Dermis blood vessel endothelial cell (primary cell): ENCODE results near the gene CELF5. TPM values are rescaled to one million over a fixed set of nuclear protein-coding genes. Genes with fewer than 3 reads are reported as not detected.
"Not testable (repeated sequence)": the region's sequence is repeated elsewhere in the genome, so short reads cannot be mapped to it uniquely, and the experiment has no call there.

Experiments used
- DNase-seq: peaks from one replicate; pipeline ENCODE4 v3.0.0; 2010
- total RNA-seq: library from RNA; depleted of rRNA; stranded (reverse); fragments of >200 nt; gene quantifications from 2 replicates; pipeline ENCODE4 v1.2.3, GENCODE V29; 2014

Gene CELF5
- total RNA-seq, 1 donor from 2014 or later: not detected

DNA sequence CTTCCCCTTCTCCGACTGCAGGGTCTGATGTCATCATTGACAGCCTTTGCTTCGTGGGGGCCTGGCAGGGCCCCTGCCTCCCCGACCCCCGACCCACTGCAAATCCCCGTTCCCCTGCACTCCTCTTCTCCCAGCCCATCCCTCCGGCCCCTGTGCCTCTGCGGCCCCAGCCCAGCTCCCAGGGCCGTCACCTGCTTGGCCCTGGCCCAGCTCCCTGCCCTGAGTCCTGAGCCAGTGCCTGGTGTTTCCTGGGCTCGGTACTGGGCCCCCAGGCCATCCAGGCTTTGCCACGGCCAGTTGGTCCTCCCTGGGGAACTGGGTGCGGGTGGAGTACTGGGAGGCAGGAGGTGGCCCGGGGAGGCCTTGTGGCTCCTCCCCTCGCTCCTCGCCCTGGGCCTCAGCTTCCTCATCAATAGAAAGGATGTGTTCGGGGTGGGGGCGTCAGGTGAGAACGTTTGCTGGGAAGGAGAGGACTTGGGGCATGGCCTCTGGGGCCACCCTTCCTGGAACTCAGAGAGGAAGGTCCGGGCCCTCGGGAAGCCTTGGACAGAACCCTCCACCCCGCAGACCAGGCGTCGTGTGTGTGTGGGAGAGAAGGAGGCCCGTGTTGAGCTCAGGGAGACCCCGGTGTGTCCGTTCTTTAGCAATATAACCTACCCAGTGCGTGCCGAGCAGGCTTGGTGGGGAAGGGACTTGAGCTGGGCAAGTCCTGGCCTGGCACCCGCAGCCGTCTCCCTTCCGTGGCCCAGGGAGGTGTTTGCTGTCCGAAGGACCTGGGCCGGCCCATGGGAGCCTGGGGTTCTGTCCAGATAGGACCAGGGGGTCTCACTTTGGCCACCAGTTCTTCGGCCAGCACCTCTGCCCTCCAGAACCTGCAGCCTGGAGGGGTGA is 15.9 kb upstream of the CELF5 start:
- no peak for DNase-seq

DNA sequence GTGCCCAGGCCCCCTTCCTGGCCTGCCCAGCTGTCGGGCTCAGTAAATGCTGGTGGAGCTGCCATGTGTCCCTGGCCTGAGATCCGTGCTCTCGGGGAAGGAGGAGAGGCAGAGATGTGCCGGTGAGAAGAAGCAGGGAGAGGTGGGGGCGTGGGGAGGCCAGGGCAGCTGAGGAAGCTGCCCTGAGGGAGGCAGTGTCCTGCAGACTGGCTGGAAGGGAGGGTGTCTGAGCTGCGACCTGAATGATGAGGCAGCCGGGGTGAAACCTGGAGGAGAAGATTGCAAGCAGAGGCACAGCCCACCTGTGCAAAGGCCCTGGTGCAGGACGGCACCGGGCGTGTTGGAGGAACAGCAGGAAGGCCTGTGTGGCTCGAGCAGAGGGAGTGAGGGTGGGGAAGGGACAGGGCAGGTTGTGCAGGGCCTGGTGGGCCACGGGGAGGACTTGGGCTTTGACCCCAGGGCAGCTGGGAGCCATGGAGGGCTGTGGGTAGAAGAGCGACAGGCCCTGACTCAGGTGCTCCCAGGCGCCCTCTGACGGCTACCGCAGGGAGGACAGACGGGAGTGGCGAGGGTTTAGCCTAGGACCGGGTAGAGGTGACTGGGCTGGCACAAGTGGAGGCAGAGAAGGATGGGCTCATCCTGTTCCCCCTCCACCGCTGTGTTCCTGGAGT is 14.0 kb upstream of the CELF5 start:
- DNase-seq: peak; percentile 66

DNA sequence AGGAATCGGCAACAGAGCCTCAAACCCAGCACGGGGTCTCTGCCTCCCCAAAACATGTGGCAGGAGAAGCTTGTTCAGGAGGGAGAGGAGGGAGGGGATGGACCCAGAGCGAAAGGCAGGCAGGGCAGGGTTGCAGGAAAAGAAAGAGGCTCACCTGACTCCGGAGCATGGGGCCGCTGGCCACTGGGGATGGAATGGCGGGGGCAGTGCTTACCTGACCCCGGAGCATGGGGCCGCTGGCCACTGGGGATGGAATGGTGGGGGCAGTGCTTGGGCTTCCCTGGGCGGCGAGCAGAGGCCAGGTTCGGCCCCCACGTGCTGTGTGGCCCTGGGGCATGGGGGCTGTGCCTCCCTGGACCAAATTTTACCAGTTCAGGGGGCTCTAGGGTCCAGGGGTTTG is 13.3 kb upstream of the CELF5 start:
- no peak for DNase-seq

DNA sequence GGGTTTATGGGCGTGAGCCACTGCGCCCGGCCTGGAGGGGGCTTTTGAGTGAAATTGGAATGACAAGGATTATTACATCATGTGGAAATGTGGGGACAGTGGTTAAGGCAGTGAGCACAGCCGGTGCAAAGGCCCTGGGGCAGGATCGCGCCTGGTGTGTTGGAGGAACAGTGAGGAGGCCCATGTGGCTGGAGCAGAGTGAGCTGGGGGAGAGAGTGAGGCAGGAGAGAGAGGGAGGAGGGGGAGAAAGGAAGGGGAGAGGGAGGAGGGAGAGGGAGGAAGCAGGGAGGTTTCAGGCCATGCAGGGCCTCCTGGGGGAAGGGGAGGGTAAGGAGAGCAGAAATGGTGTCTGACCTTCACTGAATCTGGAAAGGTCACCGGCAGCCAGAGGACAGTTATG is 11.3 kb upstream of the CELF5 start:
- DNase-seq: no peak

DNA sequence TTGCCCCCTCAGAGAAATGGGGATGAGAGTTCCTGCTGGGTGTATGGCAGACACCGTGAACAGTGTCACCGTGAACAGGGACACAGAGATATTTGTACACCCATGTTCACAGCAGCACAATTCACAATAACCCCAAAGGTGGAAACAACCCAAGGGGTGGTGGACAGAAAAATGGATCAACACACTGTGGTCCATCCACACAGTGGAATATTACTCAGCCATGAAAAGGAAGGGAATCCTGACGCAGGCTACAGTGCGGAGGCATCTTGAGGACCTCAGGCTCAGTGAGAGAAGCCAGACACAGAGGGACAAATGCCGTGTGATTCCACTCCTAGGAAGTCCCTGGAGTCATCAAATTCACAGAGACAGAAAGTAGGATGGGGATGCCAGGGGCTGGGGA is 7.6 kb upstream of the CELF5 start:
- DNase-seq: no peak

DNA sequence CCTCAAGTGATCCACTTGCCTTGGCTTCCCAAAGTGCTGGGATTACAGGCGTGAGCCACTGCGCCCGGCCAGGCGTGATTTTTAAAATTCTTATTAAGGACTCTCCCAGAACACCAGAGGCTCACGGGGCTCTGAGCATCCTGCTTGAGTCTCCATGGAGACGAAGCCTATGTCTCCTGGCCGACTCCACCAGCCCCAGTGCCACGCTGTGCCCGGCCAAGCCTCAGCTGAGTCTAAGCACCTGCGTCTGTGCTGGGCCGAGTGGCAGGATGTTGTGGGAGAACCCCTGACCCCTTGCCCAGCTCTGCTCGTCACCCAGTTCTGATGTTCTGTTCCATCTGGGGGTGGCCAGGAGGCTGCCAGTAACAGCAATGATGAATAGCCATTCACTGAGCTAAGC is 3.9 kb upstream of the CELF5 start:
- no peak for DNase-seq

DNA sequence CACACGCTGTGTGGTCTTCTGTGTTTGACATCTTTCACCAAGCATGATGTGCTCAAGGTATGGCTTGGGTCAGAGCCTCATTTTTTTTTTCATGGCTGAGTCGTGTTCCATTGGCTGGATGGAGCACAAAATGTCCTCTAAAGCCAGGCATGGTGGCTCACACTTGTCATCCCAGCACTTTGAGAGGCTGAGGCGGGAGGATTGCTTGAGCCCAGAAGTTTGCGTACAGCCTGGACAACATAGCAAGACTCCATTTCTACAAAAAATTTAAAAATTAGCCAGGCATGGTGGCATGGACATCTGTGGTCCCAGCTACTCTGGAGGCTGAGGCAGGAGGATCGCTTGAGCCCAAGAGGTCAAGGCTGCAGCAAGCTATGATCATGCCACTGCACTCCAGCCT is 2.9 kb upstream of the CELF5 start:
- not testable (repeated sequence) for DNase-seq

DNA sequence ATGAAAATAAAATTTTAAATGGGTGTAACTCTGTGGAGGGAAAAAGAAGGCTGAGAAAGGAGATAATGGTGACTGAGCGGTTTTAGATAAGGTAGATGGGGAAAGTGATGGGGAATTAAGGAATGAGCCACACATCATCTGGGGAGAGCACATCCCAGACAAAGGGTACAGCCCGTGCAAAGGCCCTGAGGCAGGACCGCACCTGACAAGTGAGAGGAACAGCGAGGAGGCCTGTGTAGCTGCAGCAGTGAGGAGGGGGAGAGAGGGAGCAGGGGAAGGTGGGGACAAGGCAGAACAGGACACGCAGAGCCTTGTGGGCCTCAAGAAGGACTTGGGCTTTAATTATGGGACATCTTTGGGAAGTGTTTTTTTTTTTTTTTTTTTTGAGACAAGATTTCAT is 1.8 kb upstream of the CELF5 start:
- DNase-seq: no peak

DNA sequence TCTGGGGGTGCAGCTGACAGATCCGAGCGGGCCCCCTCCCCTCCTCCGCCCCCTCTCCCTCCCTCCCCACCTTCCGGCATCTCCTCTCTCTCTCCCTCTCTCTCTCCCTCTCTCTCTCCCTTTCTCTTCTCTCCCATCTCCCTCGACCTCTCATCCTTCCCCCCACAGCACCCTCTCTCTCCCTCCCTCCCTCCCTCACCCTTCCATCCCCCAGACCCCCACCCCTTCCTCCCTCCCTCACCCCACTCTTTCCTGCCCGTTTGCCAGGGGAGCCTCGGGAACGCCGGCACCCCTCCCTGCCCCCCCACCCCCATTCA is 666 bp downstream of the CELF5 start:
- DNase-seq: no peak

DNA sequence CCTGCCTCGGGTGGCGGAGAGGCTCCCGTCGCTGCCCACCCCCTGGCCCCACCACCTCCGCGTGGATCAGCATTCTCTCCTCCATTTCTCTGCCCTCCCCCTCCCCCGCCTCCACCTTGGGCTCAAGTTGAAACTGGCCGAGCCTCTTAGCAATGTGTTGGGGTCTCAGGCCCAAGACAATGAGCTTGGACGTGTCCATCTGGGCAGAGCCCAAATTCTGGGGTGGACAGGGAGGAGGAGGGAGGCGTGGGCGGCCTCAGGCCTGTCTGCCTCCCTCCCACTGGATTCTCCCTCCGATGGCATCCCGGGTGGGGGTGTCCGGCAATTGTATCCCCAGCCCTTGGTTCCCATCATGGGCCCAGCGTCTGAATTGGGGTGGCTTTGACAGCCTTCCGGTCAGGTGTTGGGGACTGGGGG is 1.2 kb downstream of the CELF5 start:
- DNase-seq: no peak

DNA sequence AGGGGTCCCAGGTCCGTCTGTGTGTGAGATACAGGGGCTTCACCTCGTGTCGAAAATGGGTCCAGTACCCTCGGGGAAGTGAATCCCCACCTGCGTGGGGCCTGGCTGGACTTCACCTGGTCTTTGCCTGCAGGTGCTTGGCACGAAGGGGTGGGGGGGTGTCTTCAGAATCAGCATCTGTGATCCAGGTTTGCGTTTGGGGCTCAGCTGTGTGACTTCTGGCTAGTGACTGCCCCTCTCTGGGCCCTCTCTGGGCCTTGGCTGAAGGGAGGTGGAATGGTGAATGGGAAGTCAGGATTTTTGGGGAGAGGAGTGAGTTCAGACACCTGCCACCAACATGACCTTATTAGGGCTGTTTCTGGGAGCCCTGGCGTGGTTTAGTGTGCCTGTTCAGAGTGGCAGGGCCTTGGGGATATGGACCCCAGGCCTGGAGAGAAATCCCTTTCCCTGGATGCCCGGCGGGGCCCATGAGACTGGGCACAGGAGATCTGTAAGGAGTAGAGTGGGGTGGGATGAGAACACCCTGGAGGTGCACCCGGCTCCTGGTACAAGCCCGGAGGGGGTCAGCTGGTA is 2.7 kb downstream of the CELF5 start:
- DNase-seq: no peak

DNA sequence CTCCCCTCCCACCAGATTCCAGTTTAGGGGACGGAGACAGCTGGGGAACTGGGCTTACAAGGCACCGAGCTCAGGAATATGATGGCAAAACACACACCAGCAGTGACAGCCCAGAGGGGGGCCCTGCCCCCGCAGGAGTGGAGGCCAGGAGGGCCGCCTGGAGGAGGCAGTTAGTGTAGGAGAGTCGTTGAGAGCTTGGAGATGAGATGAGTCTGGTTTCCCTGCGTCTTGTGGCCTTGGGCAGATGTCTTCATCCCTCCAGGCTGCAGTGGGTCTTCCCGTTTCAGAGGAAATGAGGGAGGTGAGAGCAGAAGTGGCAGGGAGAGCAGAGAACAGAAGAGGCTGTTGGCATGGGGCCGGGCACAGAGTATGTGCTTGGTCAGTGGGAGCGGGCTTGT is 4.9 kb downstream of the CELF5 start:
- DNase-seq: no peak

DNA sequence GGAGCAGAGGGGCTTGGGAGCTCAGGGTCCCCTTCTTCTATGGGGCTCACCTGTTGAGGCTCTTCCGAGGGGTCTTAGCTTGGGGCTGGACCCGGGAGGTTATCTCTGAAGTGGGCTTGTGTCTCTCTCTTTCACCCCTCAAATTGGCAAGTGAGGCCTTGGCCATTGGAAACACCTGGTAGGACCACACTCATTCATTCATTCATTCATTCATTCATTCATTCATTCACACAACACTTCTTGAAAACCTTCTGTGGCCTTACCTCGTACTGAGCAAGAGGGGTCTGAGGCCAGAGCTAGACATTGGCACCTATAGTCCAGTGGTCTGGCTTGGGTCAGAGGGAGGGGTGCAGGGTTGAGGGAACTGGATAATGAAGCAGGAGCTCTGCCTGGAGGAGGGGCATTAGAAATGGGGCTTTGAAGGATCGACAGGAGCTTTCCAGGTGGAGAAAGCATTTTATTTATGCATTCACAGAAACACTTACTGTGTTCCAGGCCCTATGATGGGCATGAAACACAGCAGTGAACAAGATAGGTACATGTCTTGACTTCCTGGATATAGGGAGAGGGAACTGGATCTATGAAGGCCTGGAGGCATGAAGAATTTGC is 5.5 kb downstream of the CELF5 start:
- no peak for DNase-seq

DNA sequence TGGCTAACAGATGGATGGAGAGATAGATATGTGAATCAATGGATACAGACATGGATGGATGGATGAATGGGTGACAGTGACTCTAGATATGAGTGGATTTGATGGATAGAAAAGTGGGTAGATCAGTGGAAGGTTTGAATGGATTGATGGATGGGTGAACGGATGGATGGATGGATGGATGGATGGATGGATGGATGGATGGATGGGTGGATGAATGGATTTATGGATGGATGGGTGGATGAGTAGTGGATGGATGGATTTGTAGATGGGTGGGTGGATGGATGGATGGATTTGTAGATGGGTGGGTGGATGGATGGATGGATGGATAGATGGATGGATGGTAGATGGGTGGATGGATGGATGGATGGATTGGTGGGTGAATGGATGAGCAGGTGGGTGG is 6.8 kb downstream of the CELF5 start:
- no peak for DNase-seq

DNA sequence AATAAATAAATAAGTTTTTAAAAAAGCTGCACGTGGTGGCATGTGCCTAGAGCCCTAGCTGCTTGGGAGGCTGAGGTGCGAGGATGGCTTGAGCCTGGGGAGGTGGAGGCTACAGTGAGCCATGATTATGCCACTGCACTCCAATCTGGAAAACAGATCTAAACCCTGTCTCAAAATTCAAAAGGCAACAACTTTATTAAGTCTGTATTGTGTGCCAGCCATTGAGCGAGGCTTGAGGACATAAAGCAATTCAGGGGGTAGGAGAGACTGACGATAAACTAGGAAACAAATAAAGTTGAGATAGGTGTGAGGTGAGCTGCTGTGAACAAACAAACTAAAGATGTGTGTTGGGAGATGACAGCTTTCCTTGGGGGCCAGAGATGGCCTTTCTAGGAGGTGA is 8.7 kb downstream of the CELF5 start:
- DNase-seq: no peak

DNA sequence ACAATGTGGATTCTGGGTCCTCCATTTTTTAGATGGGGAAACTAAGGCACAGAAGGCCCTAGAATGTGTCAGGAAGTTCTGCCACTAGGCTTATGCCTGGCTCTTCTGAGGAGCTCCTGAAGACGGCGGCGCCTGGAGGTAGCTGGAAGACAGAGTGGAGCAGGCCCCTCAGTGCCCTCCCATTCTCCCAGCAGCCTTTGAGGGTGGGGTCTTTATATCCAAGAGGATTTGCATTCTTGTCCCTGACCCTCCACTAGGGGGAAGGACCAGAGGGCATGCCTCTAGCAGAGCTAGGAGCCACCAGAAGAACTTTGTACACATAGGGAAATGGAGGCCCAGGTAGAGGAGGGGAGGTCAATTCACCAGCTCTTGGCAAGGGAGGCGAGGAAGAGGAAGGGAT is 9.4 kb downstream of the CELF5 start:
- DNase-seq: no peak

DNA sequence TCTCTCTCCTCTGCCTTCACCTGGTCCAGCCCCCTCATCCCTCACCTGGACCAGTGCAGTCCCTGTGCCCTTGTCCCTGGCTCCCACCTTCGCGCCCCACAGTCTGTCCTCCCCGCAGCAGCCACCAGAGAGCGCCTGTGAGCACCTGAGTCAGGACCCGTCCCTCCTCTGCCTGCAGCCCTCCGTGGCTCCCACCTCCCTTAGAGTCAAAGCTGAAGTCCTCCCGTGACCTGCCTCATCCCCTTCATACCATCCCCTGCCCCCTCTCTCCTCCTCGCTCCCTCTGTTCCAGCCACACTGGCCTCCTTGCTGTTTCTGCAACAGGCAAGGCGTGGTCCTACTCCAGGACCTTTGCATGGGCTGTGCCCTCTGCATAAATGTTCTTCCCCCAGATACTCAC is 10.3 kb downstream of the CELF5 start:
- no peak for DNase-seq

DNA sequence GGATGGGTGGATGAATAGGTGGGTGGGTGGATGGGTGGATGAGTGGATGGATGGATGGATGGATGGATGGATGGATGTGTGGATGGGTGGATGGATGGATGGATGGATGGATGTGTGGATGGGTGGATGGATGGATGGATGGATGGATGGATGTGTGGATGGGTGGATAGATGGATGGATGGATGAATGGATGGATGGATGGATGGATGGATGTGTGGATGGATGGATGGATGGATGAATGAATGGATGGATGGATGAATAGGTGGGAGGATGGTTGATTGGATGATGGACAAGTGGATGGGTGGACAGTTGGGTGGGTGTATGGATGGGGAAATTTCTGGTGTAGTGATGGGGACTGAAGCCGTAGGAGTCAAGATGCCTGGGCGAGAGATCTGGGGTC is 11.1 kb downstream of the CELF5 start:
- not testable (repeated sequence) for DNase-seq

DNA sequence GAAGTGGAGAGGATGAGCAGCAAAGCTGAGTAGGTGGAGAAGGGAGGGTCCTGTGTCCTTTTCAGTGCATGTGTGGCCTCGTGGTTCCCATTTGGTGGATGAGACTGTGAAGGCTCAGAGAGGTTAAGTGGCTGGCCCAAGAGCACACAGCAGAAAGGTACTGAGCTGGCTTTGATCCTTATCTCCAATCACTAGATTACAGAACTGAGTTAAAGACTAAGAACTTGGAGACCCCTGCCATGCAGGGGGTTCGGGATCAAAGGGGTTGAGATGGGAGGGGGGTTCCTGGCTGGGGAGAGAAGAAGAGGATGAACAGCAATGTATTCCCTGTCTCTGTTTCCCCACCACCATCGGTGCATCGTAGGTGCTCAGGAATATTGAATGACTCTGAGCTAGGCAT is 11.8 kb downstream of the CELF5 start:
- no peak for DNase-seq

DNA sequence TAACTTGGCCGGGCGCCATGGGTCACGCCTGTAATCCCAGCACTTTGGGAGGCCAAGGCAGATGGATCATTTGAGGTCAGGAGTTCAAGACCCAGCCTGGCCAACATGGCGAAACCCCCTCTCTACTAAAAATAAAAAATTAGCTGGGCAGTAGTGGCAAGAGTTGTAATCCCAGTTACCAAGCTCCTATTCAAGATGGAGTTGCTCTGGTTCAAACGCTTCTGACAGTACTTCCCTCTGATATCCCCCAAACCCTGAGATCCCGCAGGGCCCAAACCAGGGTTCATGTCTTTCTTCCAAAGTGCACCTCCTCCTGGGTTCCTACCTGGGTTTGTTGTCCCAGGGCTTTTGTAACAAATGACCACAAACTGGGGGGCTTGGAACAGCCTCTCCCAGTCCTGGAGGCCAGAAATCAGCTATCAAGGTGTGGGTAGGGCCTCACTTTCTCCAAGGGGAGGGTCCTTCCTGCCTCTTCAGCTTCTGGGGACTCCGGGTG is 13.7 kb downstream of the CELF5 start:
- no peak for DNase-seq

DNA sequence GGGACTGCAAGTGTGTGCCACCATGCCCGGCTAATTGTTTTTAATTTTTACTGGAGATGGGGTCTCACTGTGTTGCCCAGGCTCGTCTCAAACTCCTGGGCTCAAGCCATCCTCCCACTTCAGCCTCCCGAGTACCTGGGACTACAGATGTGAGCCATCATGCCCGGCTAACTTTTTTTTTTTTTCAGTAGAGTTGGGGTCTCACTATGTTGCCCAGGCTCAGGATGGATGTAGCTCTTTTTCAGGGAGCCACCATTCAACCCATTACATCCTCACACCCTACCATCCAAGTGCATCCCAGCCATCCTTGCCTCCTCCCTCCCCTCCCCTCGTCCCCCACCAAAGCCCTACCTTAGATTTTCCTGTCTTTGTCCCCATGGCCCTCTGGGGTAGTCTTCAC is 14.9 kb downstream of the CELF5 start:
- no peak for DNase-seq

DNA sequence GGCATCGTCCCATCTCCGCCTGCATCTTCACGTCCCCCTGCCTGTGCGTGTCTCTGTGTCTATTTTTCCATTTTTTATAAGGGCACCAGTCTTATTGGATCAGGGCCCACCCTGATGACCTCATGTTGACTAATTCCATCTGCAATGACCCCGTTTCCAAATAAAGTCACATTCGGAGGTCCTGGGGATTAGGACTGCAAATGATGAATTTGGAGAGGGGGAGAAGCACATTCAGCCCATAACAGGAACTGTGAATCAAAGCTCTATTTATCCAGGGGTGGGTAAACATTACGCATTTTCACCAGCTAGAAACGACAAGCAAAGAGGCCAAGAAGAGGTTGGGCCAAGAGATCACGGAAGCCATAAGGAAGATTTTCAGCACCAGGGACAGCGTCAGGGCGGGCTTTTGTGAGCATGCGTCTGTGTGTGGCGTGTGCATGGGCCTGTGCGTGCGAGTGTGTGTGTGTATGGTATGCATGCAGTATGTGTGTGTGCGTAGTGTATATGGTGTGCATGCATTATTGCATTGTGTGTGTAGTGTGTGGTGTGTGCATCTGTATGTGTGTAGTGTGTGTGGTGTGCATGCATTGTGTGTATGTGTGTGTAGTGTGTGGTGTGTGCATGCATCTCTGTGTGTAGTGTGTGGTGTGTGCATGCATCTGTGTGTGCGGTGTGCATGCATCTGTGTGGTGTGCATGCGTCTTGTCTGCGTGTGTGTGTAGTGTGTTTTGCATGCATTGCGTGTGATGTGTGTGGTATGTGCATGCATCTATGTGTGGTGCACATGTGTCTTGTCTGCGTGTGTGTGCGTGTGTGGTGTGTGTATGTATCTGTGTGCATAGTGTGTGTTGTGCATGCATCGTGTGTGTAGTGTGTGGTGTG is 19.6 kb downstream of the CELF5 start:
- peak; percentile 65 for DNase-seq

DNA sequence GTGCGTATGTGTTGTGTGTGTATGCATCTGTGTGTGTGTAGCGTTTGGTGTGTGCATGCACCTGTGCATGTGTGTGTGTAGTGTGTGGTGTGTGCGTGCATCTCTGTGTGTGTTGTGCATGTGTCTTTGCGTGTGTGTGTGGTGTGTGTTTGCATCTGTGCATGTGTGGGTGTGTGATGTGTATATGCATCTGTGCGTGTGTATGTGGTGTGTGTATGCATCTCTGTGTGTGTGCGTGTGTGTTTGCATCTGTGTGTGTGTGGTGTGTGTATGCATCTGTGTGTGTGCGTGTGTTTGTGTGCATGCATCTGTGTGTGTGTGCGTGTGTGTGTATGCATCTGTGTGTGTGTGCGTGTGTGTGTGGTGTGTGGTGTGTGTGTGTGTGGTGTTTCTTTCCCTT is 20.6 kb downstream of the CELF5 start:
- DNase-seq: no peak
